Left hindlimb (tissue), 1 donor: ENCODE measurements around the gene LRRC75A.
"Not testable (repeated sequence)": the region's sequence is repeated elsewhere in the genome, so short reads cannot be mapped to it uniquely, and the experiment has no call there.

Source experiments
- DNase-seq: peaks from one replicate; pipeline ENCODE4 v3.0.0-alpha.2; 2018

LRRC75A gene

DNA sequence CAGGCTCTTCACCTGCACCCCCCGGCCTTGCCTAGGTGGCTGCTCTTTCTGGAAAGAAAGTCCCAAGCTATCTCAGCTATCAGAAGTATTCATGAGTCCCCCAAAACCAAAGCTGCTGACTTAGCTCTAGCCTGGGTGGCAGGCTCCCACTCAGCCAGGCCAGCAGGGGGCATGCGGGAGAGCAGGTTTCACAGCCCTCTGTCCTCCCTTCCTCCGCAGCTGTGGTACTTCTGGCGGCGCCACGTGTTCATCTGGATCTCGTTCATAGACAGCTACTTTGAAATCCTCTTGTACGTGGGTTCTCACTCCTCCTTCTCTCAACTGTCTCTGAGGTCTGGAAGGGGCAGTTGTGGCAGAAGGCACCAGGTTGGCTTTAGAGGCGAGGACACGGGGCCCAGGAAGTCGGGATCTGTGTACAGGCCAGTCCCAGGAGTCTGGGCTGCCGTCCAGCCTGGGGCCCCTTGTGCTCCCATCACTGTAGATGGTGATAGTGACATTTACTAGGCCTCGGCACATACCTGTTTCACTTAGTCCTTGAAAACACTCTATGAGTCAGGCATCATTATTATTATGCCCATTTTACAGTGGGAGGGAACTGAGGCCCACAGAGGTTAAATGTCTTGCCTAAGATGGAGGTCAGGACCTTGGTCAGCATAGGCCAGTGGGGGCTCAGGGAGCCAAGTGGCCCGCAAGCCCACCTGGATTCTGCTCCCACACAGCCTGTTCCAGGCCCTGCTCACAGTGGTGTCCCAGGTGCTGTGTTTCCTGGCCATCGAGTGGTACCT lies 63.7 kb downstream of the LRRC75A start:
- peak; percentile 63 for DNase-seq

GRCh38 chr17:16427020-16427419 lies 65.0 kb downstream of the LRRC75A start:
- DNase-seq, result no peak

- DNase-seq, result no peak
Measured at GRCh38 chr17:16425698-16426659, 66.0 kb downstream of the LRRC75A start.

DNA sequence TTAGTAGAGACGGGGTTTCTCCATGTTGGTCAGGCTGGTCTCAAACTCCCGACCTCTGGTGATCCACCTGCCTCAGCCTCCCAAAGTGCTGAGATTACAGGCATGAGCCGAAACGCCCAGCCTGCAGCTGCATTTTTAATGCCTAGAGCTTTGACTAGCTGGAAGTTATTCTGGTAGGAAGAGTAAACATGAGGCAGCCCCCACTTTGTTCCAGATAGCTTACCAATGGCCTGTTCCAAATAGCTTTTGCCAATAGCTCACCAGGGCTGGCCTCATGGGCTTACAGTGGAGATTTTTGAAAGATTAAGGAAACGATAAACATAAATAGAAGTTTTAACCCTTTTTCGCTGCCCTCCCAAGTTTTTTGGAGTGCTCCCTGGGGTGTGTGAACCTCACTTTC lies 66.8 kb downstream of the LRRC75A start:
- no peak for DNase-seq

- DNase-seq, result no peak
Measured at GRCh38 chr17:16423226-16423872, 68.6 kb downstream of the LRRC75A start.

- no peak for DNase-seq
Measured at GRCh38 chr17:16422416-16422815, 69.6 kb downstream of the LRRC75A start.

- DNase-seq, result peak; percentile 56
Measured at GRCh38 chr17:16419929-16420271, 72.1 kb downstream of the LRRC75A start.

- no peak for DNase-seq
Measured at GRCh38 chr17:16419074-16419928, 72.7 kb downstream of the LRRC75A start.

- DNase-seq, result no peak
Measured at GRCh38 chr17:16418685-16419068, 73.3 kb downstream of the LRRC75A start.

DNA sequence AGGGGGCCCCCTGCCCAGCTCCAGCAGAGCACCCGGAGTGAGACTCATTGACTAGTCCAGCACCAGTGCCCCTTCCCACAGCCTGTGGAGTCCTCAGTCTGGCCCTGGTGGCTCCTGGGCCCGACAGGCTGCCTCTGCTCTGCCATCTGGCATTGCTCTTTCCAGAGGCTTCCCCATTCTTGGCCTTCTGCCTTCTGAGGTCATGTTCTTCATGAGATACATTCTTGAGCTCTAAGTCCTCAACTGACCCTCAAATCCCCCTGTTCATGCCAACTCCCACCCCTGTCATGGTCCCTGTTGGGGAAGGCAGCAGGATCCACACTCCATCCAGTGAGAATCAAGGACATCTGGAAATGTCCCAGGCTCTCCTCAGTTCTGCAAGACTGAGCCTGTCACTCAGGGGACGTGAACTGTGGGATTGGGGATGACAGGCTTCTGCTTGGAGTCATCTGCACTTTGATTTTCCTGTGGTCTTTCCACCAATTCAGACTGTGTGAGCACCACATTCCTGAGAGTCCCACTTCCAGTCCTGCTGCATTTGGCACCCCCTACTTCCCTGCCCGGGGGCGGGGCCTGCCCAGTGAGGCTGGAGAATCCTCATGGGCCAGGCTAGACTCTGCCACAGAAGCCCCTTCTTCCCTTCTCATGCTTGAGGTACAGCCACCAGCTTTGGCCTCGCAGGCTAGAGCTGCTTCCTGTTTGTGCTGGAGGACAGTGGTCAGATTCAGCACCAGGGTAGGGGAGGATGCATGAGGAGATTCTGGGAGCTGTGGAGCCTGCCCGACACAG lies 73.9 kb downstream of the LRRC75A start:
- DNase-seq, result no peak

DNA sequence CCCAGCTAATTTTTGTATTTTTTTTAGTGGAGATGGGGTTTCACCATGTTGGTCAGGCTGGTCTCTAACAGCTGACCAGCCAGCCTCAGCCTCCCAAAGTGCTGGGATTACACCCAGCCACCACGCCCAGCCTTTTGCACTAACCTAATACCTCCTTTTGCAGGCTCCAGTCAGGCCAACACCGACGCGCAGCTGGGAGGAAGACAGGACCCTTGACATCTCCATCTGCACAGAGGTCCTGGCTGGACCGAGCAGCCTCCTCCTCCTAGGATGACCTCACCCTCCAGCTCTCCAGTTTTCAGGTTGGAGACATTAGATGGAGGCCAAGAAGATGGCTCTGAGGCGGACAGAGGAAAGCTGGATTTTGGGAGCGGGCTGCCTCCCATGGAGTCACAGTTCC lies 74.6 kb downstream of the LRRC75A start:
- DNase-seq, result no peak

- no peak for DNase-seq
Measured at GRCh38 chr17:16415031-16415924, 76.7 kb downstream of the LRRC75A start, which contains the start of gene TRPV2. Gene TRPV2 (plus strand): TSS chr17:16415571. CDS start chr17:16417669, 2,098 bp downstream.

DNA sequence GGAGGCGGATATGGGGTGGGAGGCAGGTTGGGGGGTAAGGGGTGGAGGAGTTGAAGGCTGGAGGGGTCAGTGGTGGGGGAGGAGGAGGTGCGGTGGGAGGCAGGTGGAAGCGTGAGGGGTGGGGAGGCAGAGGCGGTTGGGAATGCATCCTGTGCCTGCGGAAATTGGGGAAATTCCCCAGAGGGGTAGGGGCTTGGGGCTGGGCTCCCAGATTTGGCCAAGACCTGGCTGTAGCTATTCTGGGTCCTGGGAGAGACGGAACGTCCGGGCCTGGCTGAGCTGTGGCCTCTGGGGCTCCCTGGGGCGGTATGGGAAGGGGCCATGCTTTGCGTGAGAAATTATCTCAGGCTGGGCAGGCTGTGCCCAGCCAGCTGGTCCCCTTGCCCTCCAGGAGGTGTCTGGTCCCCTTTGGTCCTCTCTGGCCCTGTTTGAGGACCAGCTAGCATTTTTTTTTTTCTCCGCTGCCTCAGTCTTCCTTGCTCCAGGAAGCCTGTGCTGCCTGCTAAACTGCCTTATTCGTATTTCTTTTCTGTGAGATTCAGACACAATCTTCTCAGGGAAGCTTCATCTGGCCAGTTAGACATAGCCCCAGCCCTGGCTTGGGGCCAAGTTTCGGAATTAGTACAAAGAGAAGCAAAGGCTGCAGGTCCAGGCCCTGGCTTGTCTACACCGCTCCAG lies 83.9 kb downstream of the LRRC75A start:
- DNase-seq, result no peak

- peak; percentile 64 for DNase-seq
Measured at GRCh38 chr17:16406742-16407674, 85.0 kb downstream of the LRRC75A start.

- DNase-seq, result not testable (repeated sequence)
Measured at GRCh38 chr17:16403847-16404246, 88.1 kb downstream of the LRRC75A start.

GRCh38 chr17:16398270-16399267 lies 93.4 kb downstream of the LRRC75A start:
- no peak for DNase-seq

DNA sequence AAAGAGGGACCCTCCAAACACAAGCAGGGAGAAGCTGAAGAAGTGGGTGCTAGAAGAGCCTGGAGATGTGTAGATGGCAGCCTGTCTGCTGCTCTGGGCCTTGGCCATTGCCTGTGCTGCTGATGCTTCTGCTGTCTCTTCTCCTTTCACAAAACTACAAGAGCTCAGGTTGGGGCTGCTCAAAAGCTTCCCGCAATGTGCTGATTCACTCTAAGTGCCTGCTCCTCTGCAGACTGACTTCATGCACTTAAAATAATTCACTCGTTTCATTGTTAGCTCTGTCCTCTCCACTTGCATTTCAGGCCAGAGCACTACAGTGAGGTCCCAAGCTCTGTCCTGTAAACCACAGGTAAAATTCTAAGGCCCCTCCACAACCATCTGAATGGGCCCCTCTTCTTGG lies 95.3 kb downstream of the LRRC75A start:
- DNase-seq, result not testable (repeated sequence)
